SK-N-SH treated with all-trans-retinoic acid at 6 μM for 48 hours (cell line): ENCODE measurements around the gene CBLB.

ENCODE experiments used
- ATAC-seq: fragments of 200-7000 bp; cut with Tn5 transposase; 3 replicates; pipeline ENCODE4 v1.9.1; 2020; ENCODE audit warnings: mild to moderate bottlenecking, moderate library complexity
- ARNTL ChIP-seq: fragments of 450-650 bp; formaldehyde crosslinking; IDR thresholded peaks from 2 replicates; pipeline ENCODE4 v1.5.0; 2020; ENCODE audit warnings: low read depth, mild to moderate bottlenecking, moderate library complexity, borderline replicate concordance
- BACH2 ChIP-seq: fragments of 250-450 bp; sonication (Bioruptor Pico); IDR thresholded peaks from 2 replicates; pipeline ENCODE4 v1.9.0; 2021; ENCODE audit warnings: mild to moderate bottlenecking, borderline replicate concordance
- CREB5 ChIP-seq: fragments of 250-450 bp; sonication (Bioruptor Pico); IDR thresholded peaks from 2 replicates; pipeline ENCODE4 v1.5.1; 2020; ENCODE audit warnings: low read depth, mild to moderate bottlenecking, moderate library complexity
- CSDC2 ChIP-seq: fragments of 250-450 bp; sonication (Bioruptor Pico); IDR thresholded peaks from 2 replicates; pipeline ENCODE4 v1.5.0; 2020; ENCODE audit warnings: mild to moderate bottlenecking, moderate library complexity
- CSRNP3 ChIP-seq: fragments of 250-450 bp; sonication (Bioruptor Pico); IDR thresholded peaks from 2 replicates; pipeline ENCODE4 v1.5.1; 2021; ENCODE audit warnings: mild to moderate bottlenecking, moderate library complexity
- ESRRG ChIP-seq: fragments of 250-450 bp; sonication (Bioruptor Pico); IDR thresholded peaks from 2 replicates; pipeline ENCODE4 v1.6.1; 2021; ENCODE audit warnings: mild to moderate bottlenecking
- GLIS3 ChIP-seq: fragments of 250-450 bp; sonication (Bioruptor Pico); IDR thresholded peaks from 2 replicates; pipeline ENCODE4 v1.5.0; 2020; ENCODE audit warnings: mild to moderate bottlenecking, moderate library complexity
- ISL1 ChIP-seq: fragments of 250-450 bp; sonication (Bioruptor Pico); IDR thresholded peaks from 2 replicates; pipeline ENCODE4 v2.1.2; 2022; ENCODE audit warnings: mild to moderate bottlenecking, moderate library complexity
- OSR1 ChIP-seq: fragments of 250-450 bp; sonication (Bioruptor Pico); IDR thresholded peaks from 2 replicates; pipeline ENCODE4 v1.8.0; 2022; ENCODE audit warnings: moderate library complexity, mild to moderate bottlenecking, inconsistent platforms
- PPARA ChIP-seq: fragments of 250-450 bp; sonication (Bioruptor Pico); IDR thresholded peaks from 2 replicates; pipeline ENCODE4 v1.5.0; 2020; ENCODE audit warnings: mild to moderate bottlenecking, borderline replicate concordance
- RARB ChIP-seq: fragments of 250-450 bp; sonication (Bioruptor Pico); IDR thresholded peaks from 2 replicates; pipeline ENCODE4 v1.8.0; 2021; ENCODE audit warnings: mild to moderate bottlenecking, moderate library complexity
- SNAI2 ChIP-seq: fragments of 250-450 bp; sonication (Bioruptor Pico); IDR thresholded peaks from 2 replicates; pipeline ENCODE4 v1.5.0; 2020; ENCODE audit warnings: mild to moderate bottlenecking, moderate library complexity
- TCF4 ChIP-seq: fragments of 250-450 bp; sonication (Bioruptor Pico); IDR thresholded peaks from 2 replicates; pipeline ENCODE4 v1.8.0; 2021; ENCODE audit warnings: mild to moderate bottlenecking, moderate library complexity, borderline replicate concordance
- TOX ChIP-seq: fragments of 250-450 bp; sonication (Bioruptor Pico); IDR thresholded peaks from 2 replicates; pipeline ENCODE4 v1.8.0; 2021; ENCODE audit warnings: mild to moderate bottlenecking, moderate library complexity, borderline replicate concordance
- TSHZ2 ChIP-seq: fragments of 250-450 bp; sonication (Bioruptor Pico); IDR thresholded peaks from 2 replicates; pipeline ENCODE4 v1.5.0; 2020; ENCODE audit warnings: mild to moderate bottlenecking, moderate library complexity
- ZC3H10 ChIP-seq: fragments of 250-450 bp; sonication (Bioruptor Pico); IDR thresholded peaks from 2 replicates; pipeline ENCODE4 v1.5.1; 2021; ENCODE audit warnings: mild to moderate bottlenecking, moderate library complexity
- ZFP3 ChIP-seq: fragments of 250-450 bp; sonication (Bioruptor Pico); IDR thresholded peaks from 2 replicates; pipeline ENCODE4 v1.5.0; 2020; ENCODE audit warnings: mild to moderate bottlenecking, moderate library complexity
- ZFP30 ChIP-seq: fragments of 450-650 bp; formaldehyde crosslinking; IDR thresholded peaks from 2 replicates; pipeline ENCODE4 v1.5.0; 2022; ENCODE audit warnings: mild to moderate bottlenecking, moderate library complexity
- ZNF565 ChIP-seq: fragments of 450-650 bp; formaldehyde crosslinking; conservative IDR thresholded peaks from 2 replicates; pipeline ENCODE4 v1.5.0; 2020; ENCODE audit warnings: low read depth, mild to moderate bottlenecking, moderate library complexity
- ZNF70 ChIP-seq: fragments of 450-650 bp; formaldehyde crosslinking; IDR thresholded peaks from 2 replicates; pipeline ENCODE4 v1.5.0; 2020; ENCODE audit warnings: mild to moderate bottlenecking, moderate library complexity
- ZNF8 ChIP-seq: fragments of 450-650 bp; formaldehyde crosslinking; IDR thresholded peaks from 2 replicates; pipeline ENCODE4 v1.5.0; 2020; ENCODE audit warnings: mild to moderate bottlenecking, moderate library complexity
- TF ChIP-seq, protein P1 (sequence below): fragments of 250-450 bp; sonication (Bioruptor Pico); IDR thresholded peaks from 2 replicates; pipeline ENCODE4 v1.8.0; 2021; ENCODE audit warnings: low read depth, mild to moderate bottlenecking, moderate library complexity, borderline replicate concordance
- TF ChIP-seq, protein P2 (sequence below): fragments of 250-450 bp; sonication (Bioruptor Pico); IDR thresholded peaks from 2 replicates; pipeline ENCODE4 v1.8.0; 2020; ENCODE audit warnings: mild to moderate bottlenecking, moderate library complexity, borderline replicate concordance

The CBLB gene

DNA sequence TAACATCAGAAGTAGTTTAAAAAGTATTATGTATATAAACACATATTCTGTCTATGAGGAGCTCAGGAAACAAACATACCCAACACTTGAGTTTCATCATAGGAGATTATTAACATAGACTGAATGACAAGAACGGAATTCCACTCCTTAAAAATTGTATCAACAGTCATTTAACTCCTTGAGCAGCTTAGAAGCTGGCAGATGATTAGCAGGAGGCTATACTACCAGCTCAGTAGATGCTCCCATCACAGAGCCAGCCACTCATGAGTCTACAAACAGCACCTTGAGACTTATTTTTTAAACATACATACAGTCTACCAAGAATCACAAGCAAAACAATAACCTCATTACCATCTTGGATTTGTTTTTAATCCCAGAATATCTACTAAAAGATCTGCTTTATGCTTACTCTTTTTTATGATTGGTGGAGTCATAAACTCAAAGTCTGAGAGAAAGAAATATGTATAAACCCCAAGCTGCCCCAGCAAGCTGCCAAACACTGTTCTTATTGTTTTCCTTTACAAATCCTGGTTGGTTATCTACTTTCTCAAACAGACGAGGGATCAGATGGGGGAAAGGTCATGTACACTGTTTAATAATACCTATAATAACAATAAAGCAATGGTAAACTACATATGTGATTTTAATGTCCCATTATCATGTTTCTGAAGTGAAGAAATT lies 59.5 kb downstream of the CBLB start:
- no peak for ATAC-seq
- TF ChIP-seq ESRRG (no peak), PPARA (CRISPR knock-in tag) (no peak), CSDC2 (CRISPR knock-in tag) (no peak), ZFP3 (CRISPR knock-in tag) (no peak), ZNF565 (CRISPR knock-in tag) (no peak), CSRNP3 (CRISPR knock-in tag) (no peak), ARNTL (CRISPR knock-in tag) (no peak), ZNF70 (no peak), BACH2 (CRISPR knock-in tag) (no peak), TCF4 (CRISPR knock-in tag) (no peak), CREB5 (no peak), GLIS3 (CRISPR knock-in tag) (no peak), ZFP30 (CRISPR knock-in tag) (no peak), TOX (CRISPR knock-in tag) (no peak), ZC3H10 (no peak), OSR1 (CRISPR knock-in tag) (no peak), SNAI2 (CRISPR knock-in tag) (no peak)
- TF ChIP-seq, protein P1, sequence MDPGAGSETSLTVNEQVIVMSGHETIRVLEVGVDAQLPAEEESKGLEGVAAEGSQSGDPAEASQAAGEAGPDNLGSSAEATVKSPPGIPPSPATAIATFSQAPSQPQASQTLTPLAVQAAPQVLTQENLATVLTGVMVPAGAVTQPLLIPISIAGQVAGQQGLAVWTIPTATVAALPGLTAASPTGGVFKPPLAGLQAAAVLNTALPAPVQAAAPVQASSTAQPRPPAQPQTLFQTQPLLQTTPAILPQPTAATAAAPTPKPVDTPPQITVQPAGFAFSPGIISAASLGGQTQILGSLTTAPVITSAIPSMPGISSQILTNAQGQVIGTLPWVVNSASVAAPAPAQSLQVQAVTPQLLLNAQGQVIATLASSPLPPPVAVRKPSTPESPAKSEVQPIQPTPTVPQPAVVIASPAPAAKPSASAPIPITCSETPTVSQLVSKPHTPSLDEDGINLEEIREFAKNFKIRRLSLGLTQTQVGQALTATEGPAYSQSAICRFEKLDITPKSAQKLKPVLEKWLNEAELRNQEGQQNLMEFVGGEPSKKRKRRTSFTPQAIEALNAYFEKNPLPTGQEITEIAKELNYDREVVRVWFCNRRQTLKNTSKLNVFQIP (CRISPR knock-in tag) = no peak

DNA sequence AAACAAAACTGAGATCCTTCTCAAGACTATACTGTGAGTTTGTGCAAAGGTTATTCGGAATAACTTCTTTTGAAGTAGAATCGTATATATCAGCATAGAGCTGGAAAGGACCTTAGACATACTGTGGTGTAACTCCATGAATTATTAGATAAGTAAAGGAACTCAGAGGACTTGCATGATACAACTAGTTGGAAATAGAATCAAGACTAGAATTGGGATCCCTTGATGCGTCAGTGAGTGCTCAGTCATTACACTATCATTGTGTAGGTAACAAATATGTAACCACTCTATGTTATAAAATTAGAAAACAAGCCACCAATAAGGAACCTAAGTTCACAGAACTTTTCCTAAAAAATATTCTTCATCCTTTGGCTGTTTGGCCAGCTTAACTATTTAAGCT lies 61.1 kb downstream of the CBLB start:
- ATAC-seq = no peak
- TF ChIP-seq BACH2 (CRISPR knock-in tag) = no peak
- no peak for TF ChIP-seq ISL1
- no peak for TF ChIP-seq ZNF8 (CRISPR knock-in tag)

DNA sequence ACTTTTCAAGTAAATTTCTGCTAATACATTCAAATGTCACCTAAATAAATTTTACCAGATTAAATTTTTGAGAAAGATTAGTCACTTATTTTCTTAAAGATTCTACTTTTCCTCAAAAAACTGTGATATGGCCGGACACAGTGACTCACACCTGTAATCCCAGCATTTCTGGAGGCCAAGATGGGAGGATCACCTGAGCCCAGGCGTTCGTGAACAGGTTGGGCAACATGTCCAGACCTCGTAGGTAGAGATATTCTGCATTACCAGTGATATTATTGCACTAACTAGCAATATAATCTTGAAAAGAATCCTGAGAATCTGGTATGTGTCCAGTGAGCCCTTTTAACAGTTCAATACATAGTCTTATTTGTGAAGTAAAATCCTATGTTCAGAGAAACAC lies 61.7 kb downstream of the CBLB start:
- no peak for TF ChIP-seq TSHZ2 (CRISPR knock-in tag)
- TF ChIP-seq ZFP3 (CRISPR knock-in tag) = no peak
- TF ChIP-seq GLIS3 (CRISPR knock-in tag) = no peak
- TF ChIP-seq ZNF565 (CRISPR knock-in tag) = no peak
- TF ChIP-seq CSDC2 (CRISPR knock-in tag) = no peak
- TF ChIP-seq SNAI2 (CRISPR knock-in tag) = no peak
- TF ChIP-seq ZC3H10 = no peak
- no peak for TF ChIP-seq CREB5
- TF ChIP-seq, protein P2, sequence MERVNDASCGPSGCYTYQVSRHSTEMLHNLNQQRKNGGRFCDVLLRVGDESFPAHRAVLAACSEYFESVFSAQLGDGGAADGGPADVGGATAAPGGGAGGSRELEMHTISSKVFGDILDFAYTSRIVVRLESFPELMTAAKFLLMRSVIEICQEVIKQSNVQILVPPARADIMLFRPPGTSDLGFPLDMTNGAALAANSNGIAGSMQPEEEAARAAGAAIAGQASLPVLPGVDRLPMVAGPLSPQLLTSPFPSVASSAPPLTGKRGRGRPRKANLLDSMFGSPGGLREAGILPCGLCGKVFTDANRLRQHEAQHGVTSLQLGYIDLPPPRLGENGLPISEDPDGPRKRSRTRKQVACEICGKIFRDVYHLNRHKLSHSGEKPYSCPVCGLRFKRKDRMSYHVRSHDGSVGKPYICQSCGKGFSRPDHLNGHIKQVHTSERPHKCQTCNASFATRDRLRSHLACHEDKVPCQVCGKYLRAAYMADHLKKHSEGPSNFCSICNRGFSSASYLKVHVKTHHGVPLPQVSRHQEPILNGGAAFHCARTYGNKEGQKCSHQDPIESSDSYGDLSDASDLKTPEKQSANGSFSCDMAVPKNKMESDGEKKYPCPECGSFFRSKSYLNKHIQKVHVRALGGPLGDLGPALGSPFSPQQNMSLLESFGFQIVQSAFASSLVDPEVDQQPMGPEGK (CRISPR knock-in tag) = no peak
- no peak for TF ChIP-seq OSR1 (CRISPR knock-in tag)
- no peak for TF ChIP-seq RARB (CRISPR knock-in tag)
- no peak for TF ChIP-seq ZNF70
- no peak for TF ChIP-seq ESRRG
- no peak for ATAC-seq
